HG02798 (cell line): ENCODE results near the gene CCDC141.
A peak's percentile ranks its signal among the peaks of the same experiment; 100 is the strongest.

Experiments used
- ATAC-seq: cut with Tn5 transposase; IDR thresholded peaks from one replicate; pipeline ENCODE4 v1.9.1; 2021; ENCODE audit warnings: mild to moderate bottlenecking; ENCODE audit not compliant: unreplicated experiment, poor library complexity

The CCDC141 gene

DNA sequence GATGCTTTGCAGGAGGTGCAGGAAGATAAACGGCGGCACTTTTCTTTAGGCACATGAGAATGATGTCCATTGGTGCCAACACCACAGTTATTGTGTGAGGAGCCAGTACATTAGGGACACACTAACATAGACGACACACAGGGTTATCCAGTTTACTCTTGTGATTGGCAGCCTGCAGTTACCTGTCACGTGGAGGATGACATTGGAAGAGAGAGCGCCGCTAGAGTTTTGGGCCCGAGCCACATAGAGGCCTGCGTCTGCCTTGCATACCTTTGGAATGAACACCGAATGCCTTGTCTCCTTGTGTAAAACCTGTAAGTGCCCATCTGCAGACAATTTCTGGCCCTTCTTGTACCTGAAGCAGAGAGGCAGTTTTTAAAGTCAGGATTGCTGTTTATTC, 215.9 kb downstream of the CCDC141 start:
- ATAC-seq, result no peak

DNA sequence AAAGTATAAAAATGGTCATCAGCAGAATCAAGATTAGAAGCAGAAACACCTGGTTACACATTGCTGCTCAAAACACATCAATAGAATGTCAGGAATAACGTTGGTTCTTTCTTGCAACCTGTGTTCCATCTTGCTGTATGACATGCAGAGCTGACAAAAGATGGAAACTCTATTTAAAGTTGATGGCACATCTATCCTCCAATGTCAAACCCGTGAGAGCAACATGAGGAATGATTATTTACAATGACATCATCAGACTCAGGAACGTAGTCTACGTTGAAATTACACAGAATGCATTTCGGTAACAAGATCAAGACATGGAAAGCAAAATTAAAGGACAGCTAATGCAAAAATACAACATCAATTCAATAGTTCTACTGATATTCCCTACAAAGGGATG, 216.6 kb downstream of the CCDC141 start:
- ATAC-seq, result no peak

DNA sequence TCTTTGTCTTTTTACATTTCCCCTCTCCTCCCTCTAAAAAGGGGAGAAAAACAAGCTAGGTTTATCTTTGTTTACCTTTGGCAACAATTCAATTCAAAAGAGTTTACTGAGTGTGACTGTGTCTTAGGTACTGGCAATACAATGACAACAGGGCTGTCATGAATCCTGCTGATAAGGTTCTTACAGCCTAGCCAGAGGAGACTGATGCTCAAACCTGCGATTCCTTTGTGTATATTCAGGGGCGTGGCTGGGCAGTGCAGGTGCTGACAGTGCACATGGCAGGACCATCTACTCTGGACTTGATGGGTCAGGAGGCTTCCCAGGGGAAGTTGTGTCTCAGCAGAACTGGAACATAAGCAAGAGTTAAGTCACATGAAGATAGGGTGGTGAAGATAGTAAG, 219.5 kb downstream of the CCDC141 start:
- ATAC-seq, result no peak

DNA sequence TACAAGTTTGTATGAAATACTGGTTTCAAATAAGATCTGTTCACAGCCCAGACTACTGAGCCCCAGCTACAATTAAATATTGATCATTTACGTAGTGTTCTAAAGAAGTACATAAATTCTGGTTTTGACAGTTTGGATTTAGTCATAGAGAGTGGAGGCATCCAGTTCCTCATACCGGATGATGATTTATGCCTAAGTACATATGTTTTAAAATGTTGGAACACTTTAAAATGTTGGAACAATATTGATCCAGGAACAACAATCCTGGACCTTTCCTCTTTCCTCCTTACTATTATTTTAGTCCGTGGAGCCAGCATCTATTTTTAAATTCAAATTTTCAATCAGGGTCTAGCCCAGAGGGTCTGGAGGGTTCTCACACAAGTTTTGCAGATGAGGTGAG, 220.0 kb downstream of the CCDC141 start:
- no peak for ATAC-seq

DNA sequence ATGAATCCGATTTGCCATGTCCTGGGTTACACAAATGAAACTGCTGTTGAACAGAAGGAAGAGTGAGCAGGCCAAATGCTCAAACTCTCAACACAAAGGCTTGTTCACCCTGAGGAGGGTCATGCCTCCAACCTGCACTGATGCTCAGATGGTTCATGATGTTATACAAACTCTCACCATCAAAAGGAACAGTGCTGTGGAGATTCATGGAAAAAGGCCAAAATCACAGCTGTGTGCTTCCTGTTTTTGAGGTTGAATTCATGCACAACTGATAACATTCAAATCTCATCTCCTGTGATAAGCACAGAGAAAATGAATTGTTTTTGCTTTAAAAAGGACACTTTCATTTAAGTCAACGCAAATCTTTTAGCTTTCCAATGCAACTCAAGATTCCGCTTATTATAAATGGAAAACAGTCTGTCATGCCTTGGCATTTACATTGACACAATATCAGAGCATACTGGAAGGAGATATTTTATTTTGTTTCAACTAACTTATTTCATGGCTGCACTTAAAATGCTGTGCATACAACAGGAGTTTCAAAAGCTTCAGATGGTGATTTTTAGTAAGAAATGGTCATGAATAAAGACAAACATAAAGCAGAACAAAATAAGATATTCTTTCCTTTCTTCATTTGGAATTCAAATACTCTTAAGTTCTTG, 220.5 kb downstream of the CCDC141 start:
- ATAC-seq, result no peak

DNA sequence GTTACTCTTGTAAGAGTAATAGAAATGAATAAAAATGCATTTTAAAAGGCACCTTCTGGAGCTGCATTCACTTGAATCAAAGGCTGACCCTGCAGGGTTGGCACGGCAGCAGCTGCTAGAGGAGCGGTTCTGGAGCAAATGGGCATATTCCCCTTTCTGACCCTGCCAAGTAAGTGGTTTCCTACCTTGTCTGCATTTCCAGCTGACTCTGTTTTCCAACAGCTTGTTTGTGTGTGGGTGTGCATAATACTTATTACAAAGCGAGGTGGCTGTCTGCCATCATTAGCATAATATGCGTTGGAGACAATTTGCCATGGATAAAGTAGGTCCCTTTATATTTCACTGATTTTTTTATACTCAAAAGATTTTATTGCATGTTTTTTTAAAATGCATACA, 221.5 kb downstream of the CCDC141 start:
- ATAC-seq, result no peak

DNA sequence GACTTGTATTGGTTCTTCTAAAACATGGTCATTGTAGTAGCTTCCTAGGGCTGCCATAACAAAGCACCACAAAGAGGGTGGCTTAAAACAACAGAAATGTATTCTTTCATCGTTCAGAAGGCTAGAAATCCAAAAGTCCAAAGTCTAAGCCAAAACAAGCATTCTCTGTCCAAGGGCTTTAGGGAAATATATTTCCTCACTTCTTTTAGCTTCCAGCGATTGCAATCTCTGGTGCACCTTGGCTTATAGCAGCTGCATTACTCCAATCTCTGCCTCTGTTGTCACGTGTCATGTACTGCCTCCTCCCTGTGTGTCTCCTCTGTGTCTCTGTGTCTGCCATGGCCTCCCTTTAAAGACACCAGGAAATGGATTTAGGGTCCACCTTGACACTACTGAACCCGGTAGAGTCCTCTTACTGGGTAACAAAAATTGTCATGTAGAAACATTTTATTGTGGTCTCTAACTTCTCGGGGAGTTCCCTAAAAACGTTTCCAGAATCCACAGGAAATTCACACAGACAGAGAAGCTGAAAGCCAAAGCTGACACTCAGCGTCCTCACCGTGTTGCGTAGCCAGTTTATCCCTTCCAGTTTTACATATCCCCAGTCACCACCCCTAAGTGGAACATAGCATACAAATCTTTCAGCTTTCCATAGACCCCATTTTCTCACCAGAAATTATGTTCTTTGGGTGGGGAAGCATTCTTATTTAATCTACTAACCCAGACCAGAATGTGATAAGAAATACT, 222.0 kb downstream of the CCDC141 start:
- ATAC-seq, result no peak

DNA sequence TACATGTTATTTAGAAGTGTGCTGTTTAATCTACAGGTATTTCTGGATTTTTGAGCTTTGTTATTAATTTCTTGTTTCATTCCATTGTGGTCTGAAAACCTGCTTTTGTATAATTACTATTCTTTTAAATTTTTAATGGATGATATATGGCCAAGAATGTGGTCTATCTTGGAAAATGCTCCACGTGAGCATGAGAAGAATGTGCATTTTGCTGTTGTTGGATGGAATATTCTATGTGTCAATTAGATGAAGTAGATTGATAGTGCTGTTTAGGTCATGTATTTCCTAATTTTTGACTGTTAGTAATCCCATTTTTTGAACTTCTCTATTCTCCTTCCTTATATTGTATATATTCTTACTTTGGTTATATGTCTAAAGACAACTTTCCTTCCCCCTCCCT, 222.8 kb downstream of the CCDC141 start:
- ATAC-seq, result no peak

DNA sequence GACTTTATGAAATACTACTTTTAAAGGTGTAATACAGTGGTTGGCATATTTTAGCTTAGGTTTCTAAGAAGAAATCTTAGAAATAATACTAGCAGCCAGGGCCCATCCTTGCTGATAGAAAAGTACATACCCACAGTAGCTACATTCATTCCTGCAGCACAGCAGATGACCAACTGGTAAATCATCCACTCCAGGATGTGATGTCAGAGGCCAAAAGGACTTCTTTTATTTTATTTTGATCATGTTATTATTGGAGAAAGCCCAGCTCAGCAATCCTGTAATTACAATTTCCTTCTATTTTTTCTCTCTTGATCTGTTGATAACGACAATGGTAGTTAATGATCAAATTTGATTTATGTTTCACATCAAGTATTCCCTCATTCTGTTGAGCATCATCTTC, 224.8 kb downstream of the CCDC141 start:
- no peak for ATAC-seq

DNA sequence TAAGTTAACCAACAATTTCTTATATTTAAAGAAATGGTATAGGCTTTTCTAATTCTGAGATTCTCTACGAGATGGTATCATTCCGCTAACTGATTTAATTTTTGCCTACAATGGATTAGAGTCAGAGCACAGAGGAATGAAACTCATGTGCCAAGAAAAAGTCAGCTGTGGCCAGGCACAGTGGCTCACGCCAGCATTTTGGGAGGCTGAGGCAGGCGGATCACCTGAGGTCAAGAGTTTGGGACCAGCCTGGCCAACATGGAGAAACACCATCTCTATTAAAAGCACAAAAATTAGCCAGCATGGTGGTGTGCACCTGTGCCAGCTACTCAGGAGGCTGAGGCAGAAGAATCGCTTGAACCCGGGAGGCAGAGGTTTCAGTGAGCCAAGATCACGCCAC, 225.8 kb downstream of the CCDC141 start:
- ATAC-seq, result no peak

DNA sequence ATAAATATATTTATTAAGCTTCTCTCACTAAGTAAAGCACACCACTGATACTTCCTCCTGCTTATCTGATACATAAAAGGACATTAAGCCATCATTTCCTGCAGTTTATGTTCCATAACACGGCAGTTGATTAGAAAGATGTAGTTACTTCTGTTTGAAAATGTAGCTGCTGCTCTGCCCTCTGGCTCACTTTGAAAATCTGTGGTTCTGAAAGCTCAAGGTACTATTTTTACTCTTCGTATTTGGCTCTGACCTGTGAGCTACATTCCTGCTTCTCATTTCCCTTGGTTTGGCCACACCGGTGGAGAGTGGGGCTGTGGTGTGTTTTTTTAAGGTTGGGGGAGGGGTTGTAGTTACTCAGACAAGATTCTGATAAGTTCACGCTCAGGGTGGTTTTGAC, 229.9 kb downstream of the CCDC141 start:
- ATAC-seq, result peak; percentile 95

DNA sequence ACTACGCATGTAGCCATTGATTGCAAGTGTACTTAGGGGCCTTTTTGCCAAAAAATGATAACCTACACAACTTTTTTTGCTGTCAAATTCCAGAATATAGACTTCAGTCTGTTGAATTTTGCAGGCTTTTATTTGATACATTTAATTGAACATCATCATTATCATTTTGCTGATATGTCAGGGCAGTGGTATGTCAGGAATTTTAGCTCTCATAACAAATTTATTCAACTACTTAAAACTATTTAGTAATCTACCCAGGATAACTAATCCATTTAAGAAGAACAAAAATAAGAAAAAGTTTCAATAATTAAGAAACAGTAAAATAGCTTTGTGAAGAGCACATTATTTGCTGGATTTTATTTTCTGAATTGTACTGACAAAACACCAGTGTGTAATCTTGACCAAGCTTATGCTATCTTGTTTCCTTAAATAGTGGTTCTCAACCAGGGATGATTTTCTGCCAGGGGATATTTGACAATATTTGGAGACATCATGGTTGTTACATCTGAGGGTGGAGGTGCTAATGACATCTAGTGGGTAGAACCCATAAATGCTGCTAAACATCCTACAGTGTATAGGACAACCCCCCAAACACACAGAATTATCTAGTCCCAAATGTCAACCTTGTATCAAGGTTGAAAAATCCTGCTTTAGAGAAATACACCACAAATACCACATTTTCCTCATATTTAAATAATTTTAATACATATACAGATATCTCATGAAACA, 230.6 kb downstream of the CCDC141 start:
- ATAC-seq, result no peak

DNA sequence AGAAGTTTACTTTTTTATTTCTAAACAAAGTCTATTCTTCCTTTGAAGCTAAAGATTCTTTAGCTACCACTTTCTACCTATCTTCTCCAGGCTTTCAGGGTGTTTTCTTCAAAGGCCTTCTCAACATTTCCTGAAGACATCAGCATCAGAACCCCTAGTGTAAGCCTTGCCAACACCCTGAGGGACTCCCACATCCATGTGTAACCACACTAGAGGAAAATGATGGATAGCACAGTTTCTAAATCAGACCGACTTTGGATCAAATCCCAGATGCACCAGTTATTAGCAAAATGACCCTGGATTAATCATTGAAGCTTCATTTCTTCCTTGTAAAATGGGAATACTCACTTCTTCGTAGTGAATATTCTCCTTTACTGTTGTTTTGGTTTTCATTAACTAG, 238.0 kb downstream of the CCDC141 start:
- no peak for ATAC-seq

DNA sequence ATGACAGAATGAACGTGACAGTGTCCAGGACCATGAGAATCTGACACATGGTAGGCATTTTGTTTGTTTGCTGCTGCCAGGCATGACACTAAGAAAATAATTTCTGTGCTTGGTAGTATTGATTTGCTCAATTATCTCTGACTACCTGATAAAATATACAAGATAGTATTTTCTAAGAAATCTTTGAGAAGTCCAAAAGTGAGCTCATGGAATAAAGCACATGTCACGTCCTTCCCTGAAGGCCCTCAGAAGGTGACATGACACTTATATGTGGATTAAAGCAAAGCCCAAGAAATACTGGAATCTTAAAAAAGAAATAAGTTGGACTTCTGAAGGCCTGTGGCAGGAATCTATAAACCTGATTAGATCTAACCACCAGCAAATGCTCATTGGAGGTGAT, 238.9 kb downstream of the CCDC141 start:
- ATAC-seq, result no peak

DNA sequence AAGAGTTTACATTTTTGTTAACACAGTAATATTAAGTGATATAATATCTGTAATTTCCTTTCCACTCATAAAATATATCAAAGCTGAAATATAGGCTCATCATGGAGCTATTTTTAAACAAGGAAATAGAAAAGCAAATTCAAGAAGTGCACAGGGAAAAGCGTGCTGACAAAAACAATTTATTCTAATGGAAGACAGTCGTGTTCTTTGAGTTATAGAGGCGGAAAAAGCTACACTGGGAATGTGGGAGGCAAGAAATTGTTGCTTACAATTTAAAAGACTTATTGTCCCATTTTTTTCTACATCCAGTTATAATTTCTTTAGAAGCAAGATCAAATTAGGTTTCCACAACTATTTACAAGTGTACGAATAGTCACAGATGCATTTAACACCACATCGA, 239.5 kb downstream of the CCDC141 start:
- ATAC-seq, result no peak

DNA sequence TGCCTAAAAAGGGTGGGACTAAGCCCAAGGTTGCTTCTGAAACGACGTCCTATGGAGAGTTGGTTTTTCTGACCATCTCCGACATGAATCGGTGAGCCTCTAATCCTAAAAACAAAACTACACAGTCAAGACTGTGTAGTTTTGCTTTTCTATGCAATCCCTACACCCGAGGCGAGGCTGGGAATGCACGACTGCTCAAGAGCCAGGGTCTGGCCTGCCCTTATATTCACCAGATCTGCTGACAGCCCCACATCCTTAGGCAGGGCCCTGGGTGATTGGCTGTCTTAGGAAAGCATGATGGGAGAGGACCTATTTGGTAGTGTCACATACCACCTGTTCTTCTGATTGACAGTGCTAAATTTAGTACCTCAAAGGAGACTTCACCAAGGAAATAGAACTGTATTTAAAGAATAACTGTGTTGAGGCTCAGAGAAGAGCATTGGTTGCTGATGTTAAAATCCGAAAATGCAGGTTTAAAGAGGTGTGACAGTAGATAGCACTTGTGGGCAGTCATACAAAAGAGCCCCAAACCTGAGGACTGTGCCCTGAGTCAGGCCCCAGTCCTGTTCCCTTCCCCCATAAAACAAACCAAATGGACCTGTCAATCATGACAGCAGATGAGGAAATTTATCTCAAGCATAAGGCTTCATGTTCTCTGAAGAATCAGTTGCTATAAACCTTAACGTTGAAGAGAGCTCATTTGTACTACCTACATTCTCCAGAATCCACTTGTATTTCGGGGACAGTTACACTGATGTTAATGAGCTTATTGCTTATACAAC, 242.5 kb downstream of the CCDC141 start, which contains the start of gene TTN:
TSS of gene TTN (minus strand) at position 197 of the 782 bp plus-strand sequence. CDS start 2,781 bp downstream, outside the sequence.
- no peak for ATAC-seq

DNA sequence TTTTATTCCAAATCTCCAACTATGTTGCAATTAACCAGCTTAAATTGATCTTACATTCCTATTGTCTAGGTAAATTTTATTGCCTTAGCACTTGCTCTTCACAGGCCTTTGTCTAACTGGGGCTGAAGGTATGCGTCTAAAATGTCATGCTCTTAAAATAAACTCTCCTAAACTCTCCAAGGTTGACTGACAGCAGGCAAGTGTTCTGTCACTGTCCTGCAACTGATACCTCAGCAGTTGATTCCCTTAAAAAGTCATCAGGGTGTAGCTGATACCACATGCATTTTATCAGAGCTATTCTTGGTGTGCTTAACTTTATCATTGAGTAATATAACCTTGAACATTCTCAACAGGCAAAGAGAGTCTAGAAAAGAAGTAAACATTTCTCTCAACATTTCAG, 243.4 kb downstream of the CCDC141 start:
- no peak for ATAC-seq

DNA sequence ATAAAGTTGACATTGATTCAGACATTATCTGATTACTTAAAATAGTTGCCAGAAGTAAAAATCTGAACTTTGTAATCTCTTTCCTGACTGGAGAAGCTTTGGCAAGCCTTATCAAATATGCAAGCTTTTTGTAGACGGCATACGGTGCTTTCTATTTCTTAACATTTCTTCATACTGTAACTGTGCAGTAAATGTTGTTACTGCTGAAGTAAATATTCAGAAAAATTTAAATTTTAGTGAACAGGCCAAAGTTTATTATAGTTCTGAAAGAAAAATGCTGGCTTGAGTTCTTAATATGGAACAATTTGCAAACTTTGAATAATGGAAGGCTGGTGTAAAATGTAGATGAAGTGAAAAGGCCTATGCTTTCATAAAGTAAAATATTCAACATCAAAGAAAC, 244.5 kb downstream of the CCDC141 start:
- no peak for ATAC-seq

DNA sequence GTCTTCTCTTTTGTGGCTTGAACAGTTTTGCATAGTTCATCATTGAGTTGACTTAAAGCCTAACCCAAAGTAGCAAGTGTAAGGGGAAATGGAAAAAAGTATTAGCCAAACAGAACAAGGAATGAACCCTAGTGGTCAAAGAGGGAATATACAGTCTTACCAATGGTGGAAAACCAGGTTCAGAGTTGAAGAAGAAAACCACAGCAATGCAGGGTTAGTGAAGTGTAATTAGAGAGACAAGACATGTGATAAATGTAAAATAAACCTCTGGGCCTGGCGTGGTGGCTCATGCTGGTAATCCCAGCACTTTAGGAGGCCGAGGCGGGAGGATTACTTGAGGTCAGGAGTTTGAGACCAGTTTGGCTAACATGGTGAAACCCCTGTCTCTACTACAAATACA, 245.1 kb downstream of the CCDC141 start:
- peak; percentile 65 for ATAC-seq

DNA sequence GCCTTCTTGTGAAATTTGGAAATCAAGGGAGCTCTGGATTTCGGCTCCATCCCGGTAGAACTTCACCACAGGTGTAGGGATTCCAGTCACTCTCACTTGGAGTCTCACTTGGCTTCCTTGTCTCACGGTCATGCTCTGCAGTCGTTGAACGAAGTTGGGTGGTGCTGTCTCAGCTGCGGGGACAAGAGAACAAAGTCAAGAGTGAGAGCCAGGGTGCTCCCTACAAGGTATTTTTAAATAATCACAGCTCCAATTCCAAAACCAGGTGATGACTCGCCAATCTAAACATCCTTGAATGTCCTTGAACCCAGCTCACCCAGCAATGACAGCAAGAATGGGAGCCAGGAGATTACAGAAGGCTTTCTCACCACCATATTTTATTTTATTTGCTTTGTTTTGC, 249.4 kb downstream of the CCDC141 start:
- ATAC-seq, result no peak

DNA sequence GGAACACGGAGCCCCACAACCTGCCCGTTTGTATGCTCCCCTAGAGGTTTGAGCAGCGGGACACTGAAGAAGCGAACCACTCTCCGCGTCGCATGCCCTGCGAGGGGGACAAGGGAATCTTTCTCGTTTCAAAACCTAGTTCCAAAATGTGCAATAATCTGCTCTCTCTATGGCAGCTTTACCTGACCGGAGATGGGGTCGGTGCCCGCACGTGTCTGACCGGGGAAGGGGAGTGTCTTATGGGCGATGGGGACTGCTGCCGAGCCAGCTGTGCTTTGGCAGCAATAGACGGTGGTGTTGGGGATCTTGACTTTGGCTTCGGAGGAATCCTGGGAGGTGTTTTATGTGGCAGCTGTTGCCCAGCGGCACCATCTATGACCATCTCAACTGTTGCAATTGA, 250.6 kb downstream of the CCDC141 start:
- no peak for ATAC-seq
